ENCODE measurements around the gene PRIMPOL. TPM values are rescaled to one million over a fixed set of nuclear protein-coding genes. Genes with fewer than 3 reads are reported as not detected.
A peak's percentile ranks its signal among the peaks of the same experiment; 100 is the strongest.

PRIMPOL gene
- total and polyA plus RNA-seq, 2 experiments from 2014 or later: 9.1 to 14.5 TPM

GRCh38 chr4:184636144-184636543 lies 13.4 kb upstream of the PRIMPOL start:
- Histone ChIP-seq H3K4me1 (ENCODE audit: insufficient read depth) (no peaks in the 10 kb centered on the region), H4K20me1 (ENCODE audit: insufficient read depth, poor library complexity, severe bottlenecking) (peaks cover 2% of the 10 kb centered on the region), H3K27me3 (no peaks in the 10 kb centered on the region), H3K79me2 (peaks cover 59% of the 10 kb centered on the region), H3K27ac (peak overlapping the region; percentile 30), H3K9me3 (ENCODE audit: low read depth) (no peaks in the 10 kb centered on the region), H3K4me2 (no peak overlapping the region), H2AFZ (no peak overlapping the region), H3K9me2 (replicated peaks; ENCODE audit: insufficient read depth) (no peaks in the 10 kb centered on the region), H3K36me3 (replicated peaks; ENCODE audit: insufficient read depth, low read depth) (peaks cover 3% of the 10 kb centered on the region), H3K4me3 (no peak overlapping the region)
- no peak for DNase-seq (ENCODE audit: low spot score)
- TF ChIP-seq CTCF (IDR thresholded peaks at IDR 0.05; ENCODE audit: poor library complexity) (no peak), EZH2phosphoT487 (IDR thresholded peaks at IDR 0.05; ENCODE audit: low read depth, severe bottlenecking, unreplicated experiment) (no peak), EZH2 (IDR thresholded peaks at IDR 0.05; ENCODE audit: borderline replicate concordance) (no peak)
- 98% methylated on average over 4 of the region's 4 CpGs for WGBS (ENCODE audit: low lambda C conversion rate, missing lambda C conversion rate)

- WGBS (ENCODE audit: low lambda C conversion rate, missing lambda C conversion rate): 88% methylated on average over 4 of the region's 4 CpGs
- Histone ChIP-seq H2AFZ (no peak overlapping the region), H3K4me1 (ENCODE audit: insufficient read depth) (no peaks in the 10 kb centered on the region), H3K9me3 (ENCODE audit: low read depth) (no peaks in the 10 kb centered on the region), H3K79me2 (peaks cover 67% of the 10 kb centered on the region), H3K4me3 (no peak overlapping the region), H3K4me2 (no peak overlapping the region), H3K36me3 (replicated peaks; ENCODE audit: insufficient read depth, low read depth) (peaks cover 3% of the 10 kb centered on the region), H3K9me2 (replicated peaks; ENCODE audit: insufficient read depth) (no peaks in the 10 kb centered on the region), H4K20me1 (ENCODE audit: insufficient read depth, poor library complexity, severe bottlenecking) (peaks cover 2% of the 10 kb centered on the region), H3K27ac (no peak overlapping the region), H3K27me3 (no peaks in the 10 kb centered on the region)
- DNase-seq (ENCODE audit: low spot score): no peak
- TF ChIP-seq EZH2phosphoT487 (IDR thresholded peaks at IDR 0.05; ENCODE audit: low read depth, severe bottlenecking, unreplicated experiment) (no peak), CTCF (IDR thresholded peaks at IDR 0.05; ENCODE audit: poor library complexity) (no peak)
Measured at GRCh38 chr4:184636897-184637296, 12.6 kb upstream of the PRIMPOL start.

- Histone ChIP-seq H4K20me1 (ENCODE audit: insufficient read depth, poor library complexity, severe bottlenecking) (peaks cover 21% of the 10 kb centered on the region), H2AFZ (no peak overlapping the region), H3K27ac (no peak overlapping the region), H3K4me2 (no peak overlapping the region), H3K36me3 (replicated peaks; ENCODE audit: insufficient read depth, low read depth) (peaks cover 3% of the 10 kb centered on the region), H3K79me2 (peaks cover 95% of the 10 kb centered on the region), H3K9me3 (ENCODE audit: low read depth) (no peaks in the 10 kb centered on the region), H3K4me3 (no peak overlapping the region), H3K9me2 (replicated peaks; ENCODE audit: insufficient read depth) (no peaks in the 10 kb centered on the region), H3K4me1 (ENCODE audit: insufficient read depth) (peaks cover 11% of the 10 kb centered on the region), H3K27me3 (no peaks in the 10 kb centered on the region)
- no peak for DNase-seq (ENCODE audit: low spot score)
- TF ChIP-seq EZH2phosphoT487 (IDR thresholded peaks at IDR 0.05; ENCODE audit: low read depth, severe bottlenecking, unreplicated experiment): no peak
- TF ChIP-seq CTCF (IDR thresholded peaks at IDR 0.05; ENCODE audit: poor library complexity): no peak
- TF ChIP-seq EZH2 (IDR thresholded peaks at IDR 0.05; ENCODE audit: borderline replicate concordance): no peak
- 93% methylated on average over 3 of the region's 3 CpGs for WGBS (ENCODE audit: low lambda C conversion rate, missing lambda C conversion rate)
Measured at GRCh38 chr4:184641022-184641421, 8.5 kb upstream of the PRIMPOL start.

GRCh38 chr4:184641451-184641850 lies 8.1 kb upstream of the PRIMPOL start:
- no peak for DNase-seq (ENCODE audit: low spot score)
- TF ChIP-seq EZH2 (IDR thresholded peaks at IDR 0.05; ENCODE audit: borderline replicate concordance) (no peak), CTCF (IDR thresholded peaks at IDR 0.05; ENCODE audit: poor library complexity) (no peak), EZH2phosphoT487 (IDR thresholded peaks at IDR 0.05; ENCODE audit: low read depth, severe bottlenecking, unreplicated experiment) (no peak)
- H3K27me3 ChIP-seq: no peaks in the 10 kb centered on the region
- H3K4me2 ChIP-seq: no peak overlapping the region
- H3K9me3 ChIP-seq (ENCODE audit: low read depth): no peaks in the 10 kb centered on the region
- H2AFZ ChIP-seq: no peak overlapping the region
- 96% methylated on average over 5 of the region's 5 CpGs for WGBS (ENCODE audit: low lambda C conversion rate, missing lambda C conversion rate)
- peaks cover 3% of the 10 kb centered on the region for H3K36me3 ChIP-seq (replicated peaks; ENCODE audit: insufficient read depth, low read depth)
- H3K4me3 ChIP-seq: no peak overlapping the region
- H3K9me2 ChIP-seq (replicated peaks; ENCODE audit: insufficient read depth): no peaks in the 10 kb centered on the region
- H3K4me1 ChIP-seq (ENCODE audit: insufficient read depth): peaks cover 12% of the 10 kb centered on the region
- peaks cover 95% of the 10 kb centered on the region for H3K79me2 ChIP-seq
- H3K27ac ChIP-seq: no peak overlapping the region
- H4K20me1 ChIP-seq (ENCODE audit: insufficient read depth, poor library complexity, severe bottlenecking): peaks cover 24% of the 10 kb centered on the region

Measured in hepatocyte (in vitro differentiated cells).